ENCODE results near the gene SPRYD7. TPM values are rescaled to one million over a fixed set of nuclear protein-coding genes. Genes with fewer than 3 reads are reported as not detected.

Gene SPRYD7
- total RNA-seq, 6 experiments from 2014 or later = 4.1 to 7.9 (median 5.4) TPM

DNA sequence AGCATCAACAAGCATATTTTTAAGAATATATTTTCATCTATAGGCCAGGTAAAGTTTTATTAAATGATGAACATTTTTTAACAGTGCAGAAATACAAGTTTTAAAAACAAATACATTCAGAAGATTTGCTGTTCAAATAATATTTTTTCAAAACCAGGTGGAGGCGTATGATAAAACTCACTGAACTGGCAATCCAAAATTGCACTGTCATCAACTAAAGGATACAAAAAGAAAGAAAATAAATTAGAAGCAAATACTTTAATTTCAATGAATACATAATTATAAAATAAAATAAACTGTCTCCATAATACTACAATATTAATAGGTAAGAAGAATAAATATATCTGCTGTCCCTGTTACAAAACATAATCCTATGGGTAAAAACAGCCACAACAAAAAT is 21.2 kb downstream of the SPRYD7 start:
- TF ChIP-seq POLR2A (IDR thresholded peaks at IDR 0.05) = no peak
- TF ChIP-seq, protein P1, sequence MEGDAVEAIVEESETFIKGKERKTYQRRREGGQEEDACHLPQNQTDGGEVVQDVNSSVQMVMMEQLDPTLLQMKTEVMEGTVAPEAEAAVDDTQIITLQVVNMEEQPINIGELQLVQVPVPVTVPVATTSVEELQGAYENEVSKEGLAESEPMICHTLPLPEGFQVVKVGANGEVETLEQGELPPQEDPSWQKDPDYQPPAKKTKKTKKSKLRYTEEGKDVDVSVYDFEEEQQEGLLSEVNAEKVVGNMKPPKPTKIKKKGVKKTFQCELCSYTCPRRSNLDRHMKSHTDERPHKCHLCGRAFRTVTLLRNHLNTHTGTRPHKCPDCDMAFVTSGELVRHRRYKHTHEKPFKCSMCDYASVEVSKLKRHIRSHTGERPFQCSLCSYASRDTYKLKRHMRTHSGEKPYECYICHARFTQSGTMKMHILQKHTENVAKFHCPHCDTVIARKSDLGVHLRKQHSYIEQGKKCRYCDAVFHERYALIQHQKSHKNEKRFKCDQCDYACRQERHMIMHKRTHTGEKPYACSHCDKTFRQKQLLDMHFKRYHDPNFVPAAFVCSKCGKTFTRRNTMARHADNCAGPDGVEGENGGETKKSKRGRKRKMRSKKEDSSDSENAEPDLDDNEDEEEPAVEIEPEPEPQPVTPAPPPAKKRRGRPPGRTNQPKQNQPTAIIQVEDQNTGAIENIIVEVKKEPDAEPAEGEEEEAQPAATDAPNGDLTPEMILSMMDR (IDR thresholded peaks at IDR 0.05) = no peak
- 100% methylated on average over 1 of the region's 1 CpG for whole genome bisulfite sequencing (ENCODE audit: insufficient coverage, low coverage, low lambda C conversion rate, missing lambda C conversion rate)
- Histone ChIP-seq H3K27ac (no peak overlapping the region), H3K4me1 (no peaks in the 10 kb centered on the region), H3K27me3 (no peaks in the 10 kb centered on the region), H3K36me3 (peaks cover 0 to 13% (median 2%) of the 10 kb centered on the region in 4 donors), H3K4me3 (no peak overlapping the region), H3K9me3 (no peaks in the 10 kb centered on the region)
- ATAC-seq (no peak), DNase-seq (no peak)
- intact Hi-C loops (cut with DNase I) = no loop called here

DNA sequence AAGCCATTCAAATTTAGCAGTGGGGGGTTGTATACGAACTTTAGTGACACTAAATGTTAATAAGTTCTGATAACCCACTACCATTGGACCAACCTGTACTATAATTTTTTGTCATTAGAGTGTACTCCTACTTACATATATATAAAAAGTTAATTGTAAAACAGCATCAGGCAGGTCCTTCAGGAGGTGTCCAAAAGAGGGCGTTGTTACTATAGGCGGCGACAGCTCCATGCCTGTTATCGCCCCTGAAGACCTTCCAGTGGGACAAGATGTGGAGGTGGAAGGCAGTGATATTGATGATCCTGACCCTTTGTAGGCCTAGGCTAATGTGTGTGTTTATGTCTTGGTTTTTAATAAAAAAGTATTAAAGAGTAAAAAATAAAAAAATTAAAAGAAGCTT is 27.5 kb downstream of the SPRYD7 start:
- Histone ChIP-seq H3K27me3 (no peaks in the 10 kb centered on the region), H3K4me3 (no peak overlapping the region), H3K27ac (no peak overlapping the region), H3K4me1 (no peaks in the 10 kb centered on the region), H3K36me3 (no peaks in the 10 kb centered on the region), H3K9me3 (no peaks in the 10 kb centered on the region)
- DNase-seq (no peak), ATAC-seq (no peak)
- intact Hi-C loops (cut with DNase I) = no loop called here
- no peak for TF ChIP-seq POLR2A (IDR thresholded peaks at IDR 0.05)
- TF ChIP-seq, protein P1 (IDR thresholded peaks at IDR 0.05) = no peak
- WGBS (ENCODE audit: insufficient coverage, low coverage, low lambda C conversion rate, missing lambda C conversion rate) = 84% methylated on average over 5 of the region's 5 CpGs

DNA sequence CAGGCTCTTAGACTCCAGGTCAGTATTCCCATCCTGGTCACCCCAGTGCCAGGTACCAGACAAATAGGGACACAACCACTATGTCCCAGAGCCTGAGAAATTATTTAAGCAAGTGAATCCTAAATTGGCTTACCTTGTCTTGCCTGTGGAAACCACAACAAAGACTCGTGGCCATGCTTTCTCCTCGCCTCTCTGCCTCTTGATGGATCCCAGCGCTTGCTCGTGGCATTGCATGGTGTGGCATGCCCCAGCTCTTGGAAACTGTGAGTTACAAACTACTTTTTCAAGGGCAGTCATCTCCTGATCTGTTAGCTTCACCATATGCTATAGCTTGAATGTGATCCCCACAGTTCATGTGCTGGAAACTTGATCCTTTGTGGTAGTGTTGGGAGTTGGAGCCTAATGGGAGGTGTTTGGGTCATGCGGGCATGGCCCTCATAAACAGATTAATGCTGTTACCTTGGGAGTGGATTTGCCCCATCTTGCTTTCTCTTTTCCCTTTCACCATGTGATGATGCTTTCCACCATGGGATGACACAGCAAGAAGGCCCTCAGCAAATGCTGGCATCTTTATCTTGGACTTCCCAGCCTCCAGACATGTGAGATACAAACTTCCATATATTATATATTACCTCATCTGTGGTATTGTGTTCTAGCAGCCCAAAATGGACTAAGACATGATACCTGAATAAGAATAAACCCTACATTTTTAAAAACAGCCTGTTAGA is 31.2 kb downstream of the SPRYD7 start:
- Histone ChIP-seq H3K4me3 (no peak overlapping the region), H3K27ac (no peak overlapping the region), H3K36me3 (no peaks in the 10 kb centered on the region), H3K9me3 (no peaks in the 10 kb centered on the region), H3K27me3 (no peaks in the 10 kb centered on the region), H3K4me1 (no peaks in the 10 kb centered on the region)
- DNase-seq = no peak
- no peak for ATAC-seq
- WGBS (ENCODE audit: insufficient coverage, low coverage, low lambda C conversion rate, missing lambda C conversion rate) = 77% methylated on average over 5 of the region's 5 CpGs
- TF ChIP-seq POLR2A (IDR thresholded peaks at IDR 0.05) = no peak
- TF ChIP-seq, protein P1 (IDR thresholded peaks at IDR 0.05) = no peak
- intact Hi-C loops (cut with DNase I) = no loop called here

DNA sequence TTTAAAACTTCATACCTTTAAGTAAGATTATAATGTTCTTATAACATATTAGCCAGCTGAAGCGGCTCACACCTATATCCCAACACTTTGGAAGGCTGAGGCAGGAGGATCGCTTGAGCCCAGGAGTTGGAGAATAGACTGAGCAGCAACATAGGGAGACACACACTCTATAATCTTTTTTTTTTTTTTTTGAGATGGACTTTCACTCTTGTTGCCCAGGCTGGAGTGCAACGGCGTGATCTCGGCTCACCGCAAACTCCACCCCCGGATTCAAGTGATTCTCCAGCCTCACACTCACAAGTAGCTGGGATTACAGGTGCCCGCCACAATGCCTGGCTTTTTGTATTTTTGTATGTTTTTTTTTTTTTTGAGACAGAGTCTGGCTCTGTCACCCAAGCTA is 37.3 kb downstream of the SPRYD7 start:
- Histone ChIP-seq H3K36me3 (no peaks in the 10 kb centered on the region), H3K27me3 (no peaks in the 10 kb centered on the region), H3K4me3 (no peak overlapping the region), H3K9me3 (no peaks in the 10 kb centered on the region), H3K27ac (no peak overlapping the region), H3K4me1 (peaks cover 0 to 3% (median 0%) of the 10 kb centered on the region in 4 donors)
- ATAC-seq (peak; percentile 37 to 63 (median 50)), DNase-seq (no peak)
- 34% methylated on average over 8 of the region's 8 CpGs for WGBS (ENCODE audit: insufficient coverage, low coverage, low lambda C conversion rate, missing lambda C conversion rate)
- intact Hi-C loops (cut with DNase I) = no loop called here
- no peak for TF ChIP-seq POLR2A (IDR thresholded peaks at IDR 0.05)
- TF ChIP-seq, protein P1 (IDR thresholded peaks at IDR 0.05) = no peak

Measured in right lobe of liver (tissue), 6 donors.